GM18526 (cell line): ENCODE data around the gene GRK3.

Experiments
- POLR2A ChIP-seq: IDR thresholded peaks from 3 replicates; pipeline ENCODE4 v1.6.1; 2011; ENCODE audit not compliant: insufficient read length; ENCODE audit errors: extremely low read depth

GRK3 gene

GRCh38 chr22:25582946-25583345, 18.5 kb downstream of the GRK3 start:
- no peak for TF ChIP-seq POLR2A

GRCh38 chr22:25598609-25599008, 34.1 kb downstream of the GRK3 start:
- no peak for TF ChIP-seq POLR2A

- TF ChIP-seq POLR2A: no peak
These were observed 38.0 kb downstream of the GRK3 start for GRCh38 chr22:25602445-25602844.

GRCh38 chr22:25602916-25603315, 38.4 kb downstream of the GRK3 start:
- TF ChIP-seq POLR2A: no peak

GRCh38 chr22:25621986-25622385, 57.5 kb downstream of the GRK3 start:
- no peak for TF ChIP-seq POLR2A

- TF ChIP-seq POLR2A: no peak
These were observed 58.8 kb downstream of the GRK3 start for GRCh38 chr22:25623310-25623734.

- no peak for TF ChIP-seq POLR2A
These were observed 59.4 kb downstream of the GRK3 start for GRCh38 chr22:25623851-25624250.

- no peak for TF ChIP-seq POLR2A
These were observed 60.0 kb downstream of the GRK3 start for GRCh38 chr22:25624476-25624875.

- no peak for TF ChIP-seq POLR2A
These were observed 62.1 kb downstream of the GRK3 start for GRCh38 chr22:25626624-25626990.

GRCh38 chr22:25627271-25627852, 62.9 kb downstream of the GRK3 start:
- TF ChIP-seq POLR2A: no peak

- no peak for TF ChIP-seq POLR2A
These were observed 64.0 kb downstream of the GRK3 start for GRCh38 chr22:25628494-25628893.

- no peak for TF ChIP-seq POLR2A
These were observed 65.1 kb downstream of the GRK3 start for GRCh38 chr22:25629613-25630012.

- no peak for TF ChIP-seq POLR2A
These were observed 66.0 kb downstream of the GRK3 start for GRCh38 chr22:25630447-25630846.

GRCh38 chr22:25636323-25636722, 71.8 kb downstream of the GRK3 start:
- no peak for TF ChIP-seq POLR2A

GRCh38 chr22:25637032-25637431, 72.6 kb downstream of the GRK3 start:
- no peak for TF ChIP-seq POLR2A

- no peak for TF ChIP-seq POLR2A
These were observed 73.2 kb downstream of the GRK3 start for GRCh38 chr22:25637672-25638071.

GRCh38 chr22:25638638-25639037, 74.2 kb downstream of the GRK3 start:
- TF ChIP-seq POLR2A: no peak

GRCh38 chr22:25641650-25642049, 77.2 kb downstream of the GRK3 start:
- TF ChIP-seq POLR2A: no peak

- no peak for TF ChIP-seq POLR2A
These were observed 78.9 kb downstream of the GRK3 start for GRCh38 chr22:25643232-25644000.
